ENCODE measurements around the gene ABCA10. TPM values are rescaled to one million over a fixed set of nuclear protein-coding genes. Genes with fewer than 3 reads are reported as not detected.

ABCA10 gene
- total RNA-seq, 4 donors from 2014 or later: 2.6 to 39.3 (median 5.2) TPM

DNA sequence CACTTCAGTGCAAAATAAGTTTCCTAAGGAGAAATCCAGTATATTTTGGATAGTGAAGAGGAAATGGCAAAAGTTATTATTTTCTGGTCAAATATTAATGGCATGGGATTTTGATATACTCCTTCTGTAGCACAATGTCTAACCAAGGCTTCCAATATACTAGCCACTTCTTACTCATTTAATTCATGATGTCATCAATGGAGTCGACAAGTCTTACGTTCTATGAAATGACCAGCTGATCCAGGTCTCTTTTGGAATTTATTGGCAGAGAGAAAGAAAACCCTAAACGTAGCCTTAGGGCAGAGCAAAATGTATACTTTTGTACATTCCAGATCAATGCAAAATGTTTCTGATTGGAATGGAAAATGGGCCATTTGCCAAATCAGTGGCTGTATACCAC lies 8.3 kb upstream of the ABCA10 start:
- ATAC-seq (no peak), DNase-seq (no peak)
- H3K27ac ChIP-seq: no peak overlapping the region
- H3K27me3 ChIP-seq: no peaks in the 10 kb centered on the region
- H3K4me3 ChIP-seq: no peak overlapping the region
- intact Hi-C loops (cut with DNase I; ENCODE audit: low total_unique reads) (loop anchor here (5.0 kb wide), 1 partner anchor 465 kb away; no protein-coding TSS in a partner anchor), in situ Hi-C loops (cut with MboI; ENCODE audit: low sequenced_read_pairs in 4 of 4) (loop anchor here in 2 of 4 donors (25.0 kb wide), 1 partner anchor 700 kb away; no protein-coding TSS in a partner anchor)
- peaks cover 0 to 22% of the 10 kb centered on the region in 2 donors for H3K36me3 ChIP-seq
- no peaks in the 10 kb centered on the region for H3K4me1 ChIP-seq
- peaks cover 0 to 6% (median 0%) of the 10 kb centered on the region in 3 donors for H3K9me3 ChIP-seq
- TF ChIP-seq, protein P1, sequence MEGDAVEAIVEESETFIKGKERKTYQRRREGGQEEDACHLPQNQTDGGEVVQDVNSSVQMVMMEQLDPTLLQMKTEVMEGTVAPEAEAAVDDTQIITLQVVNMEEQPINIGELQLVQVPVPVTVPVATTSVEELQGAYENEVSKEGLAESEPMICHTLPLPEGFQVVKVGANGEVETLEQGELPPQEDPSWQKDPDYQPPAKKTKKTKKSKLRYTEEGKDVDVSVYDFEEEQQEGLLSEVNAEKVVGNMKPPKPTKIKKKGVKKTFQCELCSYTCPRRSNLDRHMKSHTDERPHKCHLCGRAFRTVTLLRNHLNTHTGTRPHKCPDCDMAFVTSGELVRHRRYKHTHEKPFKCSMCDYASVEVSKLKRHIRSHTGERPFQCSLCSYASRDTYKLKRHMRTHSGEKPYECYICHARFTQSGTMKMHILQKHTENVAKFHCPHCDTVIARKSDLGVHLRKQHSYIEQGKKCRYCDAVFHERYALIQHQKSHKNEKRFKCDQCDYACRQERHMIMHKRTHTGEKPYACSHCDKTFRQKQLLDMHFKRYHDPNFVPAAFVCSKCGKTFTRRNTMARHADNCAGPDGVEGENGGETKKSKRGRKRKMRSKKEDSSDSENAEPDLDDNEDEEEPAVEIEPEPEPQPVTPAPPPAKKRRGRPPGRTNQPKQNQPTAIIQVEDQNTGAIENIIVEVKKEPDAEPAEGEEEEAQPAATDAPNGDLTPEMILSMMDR (IDR thresholded peaks at IDR 0.05 in 4 of 5, conservative IDR thresholded peaks at IDR 0.05 in 1 of 5): no peak
- TF ChIP-seq POLR2A (IDR thresholded peaks at IDR 0.05): no peak

DNA sequence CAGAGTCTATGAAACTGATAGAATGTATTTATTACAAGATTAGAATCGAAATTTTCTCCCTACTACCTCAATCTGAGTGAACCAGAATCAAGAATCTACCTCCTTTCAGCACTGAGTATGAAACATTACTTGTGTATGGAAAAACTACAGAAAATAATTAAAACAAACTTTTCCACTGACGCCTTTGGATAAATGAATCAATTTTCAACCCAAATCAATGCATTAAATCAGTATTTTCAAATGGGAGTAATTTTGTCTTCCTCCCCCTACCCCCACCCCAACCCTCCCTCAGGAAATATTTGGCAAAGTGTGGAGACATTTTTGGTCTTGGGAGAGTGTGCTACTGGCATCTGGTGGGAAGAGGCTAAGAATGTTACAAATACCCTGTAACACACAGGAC lies 7.8 kb upstream of the ABCA10 start:
- ATAC-seq: no peak
- Histone ChIP-seq H3K27ac (no peak overlapping the region), H3K4me3 (no peak overlapping the region), H3K4me1 (no peaks in the 10 kb centered on the region), H3K36me3 (peaks cover 0 to 18% of the 10 kb centered on the region in 2 donors), H3K27me3 (no peaks in the 10 kb centered on the region), H3K9me3 (peaks cover 0 to 6% (median 0%) of the 10 kb centered on the region in 3 donors)
- in situ Hi-C loops (cut with MboI; ENCODE audit: low sequenced_read_pairs in 4 of 4) (loop anchor here in 2 of 4 donors (25.0 kb wide), 1 partner anchor 699 kb away; no protein-coding TSS in a partner anchor), intact Hi-C loops (cut with DNase I; ENCODE audit: low total_unique reads) (loop anchor here (5.0 kb wide), 1 partner anchor 464 kb away; no protein-coding TSS in a partner anchor)
- TF ChIP-seq POLR2A (IDR thresholded peaks at IDR 0.05): no peak
- TF ChIP-seq, protein P1 (IDR thresholded peaks at IDR 0.05 in 4 of 5, conservative IDR thresholded peaks at IDR 0.05 in 1 of 5): no peak
- DNase-seq: no peak

DNA sequence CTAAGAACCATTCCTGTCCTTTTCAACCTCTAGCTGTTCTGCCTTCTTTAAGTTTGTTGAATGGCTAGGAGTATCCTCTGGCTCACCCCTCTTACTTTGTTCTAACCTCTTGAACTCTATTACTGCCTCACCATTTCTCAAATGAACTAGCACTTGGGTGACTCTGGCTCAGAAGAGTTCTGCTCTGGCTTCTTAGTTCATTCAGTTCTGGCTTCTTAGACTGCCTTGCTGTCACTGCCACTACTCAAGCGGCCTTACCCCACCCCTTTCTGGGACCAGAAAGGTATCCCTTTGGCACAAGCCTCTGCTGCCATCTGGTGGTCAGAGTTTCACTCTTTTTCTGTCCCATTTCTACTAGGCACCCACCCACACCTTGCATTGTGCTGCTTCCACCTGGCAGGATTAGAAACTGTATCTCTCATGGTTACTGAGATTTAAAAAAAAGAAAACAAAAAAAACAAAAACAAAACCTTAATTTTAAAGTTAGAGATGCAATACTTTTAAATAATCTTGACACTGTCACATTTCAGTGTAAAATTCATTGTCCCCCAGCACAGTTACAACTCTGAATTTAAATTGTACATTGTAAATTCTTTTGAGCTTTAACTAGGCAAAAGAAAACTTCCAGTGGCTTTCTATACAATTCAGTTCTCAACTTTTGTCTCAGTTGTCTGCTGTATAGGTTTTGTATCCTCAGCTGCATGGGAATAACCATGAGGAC lies 6.9 kb upstream of the ABCA10 start:
- no peaks in the 10 kb centered on the region for H3K27me3 ChIP-seq
- no peak overlapping the region for H3K4me3 ChIP-seq
- ATAC-seq (peak in 1 of 2 donors; percentile 68), DNase-seq (peak; percentile 43 to 58)
- H3K27ac ChIP-seq: no peak overlapping the region
- no peaks in the 10 kb centered on the region for H3K4me1 ChIP-seq
- peaks cover 0 to 12% of the 10 kb centered on the region in 2 donors for H3K36me3 ChIP-seq
- intact Hi-C loops (cut with DNase I; ENCODE audit: low total_unique reads): loop anchor here (5.0 kb wide), 1 partner anchor 463 kb away; no protein-coding TSS in a partner anchor
- peaks cover 0 to 6% (median 0%) of the 10 kb centered on the region in 3 donors for H3K9me3 ChIP-seq
- in situ Hi-C loops (cut with MboI; ENCODE audit: low sequenced_read_pairs in 4 of 4): loop anchor here in 2 of 4 donors (25.0 kb wide), 1 partner anchor 698 kb away; no protein-coding TSS in a partner anchor
- no peak for TF ChIP-seq POLR2A (IDR thresholded peaks at IDR 0.05)
- TF ChIP-seq, protein P1 (IDR thresholded peaks at IDR 0.05 in 4 of 5, conservative IDR thresholded peaks at IDR 0.05 in 1 of 5): peak; percentile 20 to 62 (median 55)

DNA sequence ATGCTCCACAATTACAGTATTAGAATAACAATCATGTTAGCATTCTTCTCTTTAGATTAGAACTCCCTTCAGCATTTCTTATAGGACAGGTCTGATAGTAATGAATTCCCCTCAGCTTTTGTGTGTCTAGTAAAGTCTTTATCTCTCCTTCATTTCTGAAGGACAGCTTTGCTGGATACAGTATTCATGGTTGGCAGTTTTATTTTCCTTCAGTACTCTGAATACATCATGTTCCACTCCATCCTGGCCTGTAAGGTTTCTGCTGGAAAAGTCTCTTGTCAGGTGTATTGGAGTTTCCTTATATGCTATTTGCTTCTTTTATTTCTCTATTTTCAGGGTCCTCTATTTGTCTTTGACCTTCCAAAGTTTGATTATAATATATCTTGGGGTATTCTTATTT lies 4.0 kb upstream of the ABCA10 start:
- Histone ChIP-seq H3K9me3 (peaks cover 0 to 6% (median 0%) of the 10 kb centered on the region in 3 donors), H3K27ac (no peak overlapping the region), H3K27me3 (no peaks in the 10 kb centered on the region), H3K4me3 (no peak overlapping the region), H3K36me3 (no peaks in the 10 kb centered on the region), H3K4me1 (no peaks in the 10 kb centered on the region)
- TF ChIP-seq POLR2A (IDR thresholded peaks at IDR 0.05): no peak
- TF ChIP-seq, protein P1 (IDR thresholded peaks at IDR 0.05 in 4 of 5, conservative IDR thresholded peaks at IDR 0.05 in 1 of 5): no peak
- ATAC-seq: no peak
- no peak for DNase-seq
- intact Hi-C loops (cut with DNase I; ENCODE audit: low total_unique reads) (no loop called here), in situ Hi-C loops (cut with MboI; ENCODE audit: low sequenced_read_pairs in 4 of 4) (loop anchor here in 2 of 4 donors (25.0 kb wide), 1 partner anchor 695 kb away; no protein-coding TSS in a partner anchor)
